OCI-LY3 (cell line): ENCODE measurements around the gene SPON2.

Source experiments
- H2AFZ ChIP-seq: fragments of 200-600, 300-600 bp; shearing (Covaris generic); 2 replicates; pipeline ENCODE4 v1.6.0; 2014; ENCODE audit warnings: antibody characterized with exemption, low read depth, low read length
- H3K27ac ChIP-seq: fragments of 200-600, 300-600 bp; sonication (generic); 2 replicates; pipeline ENCODE4 v1.5.1; 2014; ENCODE audit warnings: mild to moderate bottlenecking, low read length, moderate library complexity, mixed read lengths
- H3K27me3 ChIP-seq: fragments of 200-600, 300-600 bp; sonication (generic); 2 replicates; pipeline ENCODE4 v1.6.1; 2014; ENCODE audit warnings: low read depth, low read length, mixed read lengths
- H3K36me3 ChIP-seq: fragments of 200-600, 300-600 bp; sonication (generic); replicated peaks from 2 replicates; pipeline ENCODE3; 2014; ENCODE audit warnings: low read depth, low read length, mixed read lengths
- H3K4me1 ChIP-seq: fragments of 300-600, 200-600 bp; sonication (generic); 2 replicates; pipeline ENCODE4 v1.6.1; 2014; ENCODE audit warnings: low read length, mixed read lengths
- H3K4me2 ChIP-seq: fragments of 200-600, 300-600 bp; sonication (generic); 2 replicates; pipeline ENCODE4 v1.6.1; 2014; ENCODE audit warnings: low read length, mixed read lengths
- H3K4me3 ChIP-seq: fragments of 300-600, 200-600 bp; sonication (generic); 2 replicates; pipeline ENCODE4 v1.5.1; 2014; ENCODE audit warnings: antibody characterized with exemption, mild to moderate bottlenecking, low read length, moderate library complexity
- H3K79me2 ChIP-seq: fragments of 300-600, 200-600 bp; shearing (Covaris generic); 2 replicates; pipeline ENCODE4 v1.6.1; 2014; ENCODE audit warnings: mild to moderate bottlenecking, low read length, mixed read lengths
- H3K9ac ChIP-seq: fragments of 300-600, 200-600 bp; shearing (Covaris generic); 2 replicates; pipeline ENCODE4 v1.6.0; 2014; ENCODE audit warnings: mild to moderate bottlenecking, low read length, moderate library complexity
- H3K9me3 ChIP-seq: fragments of 200-600, 300-600 bp; shearing (Covaris generic); 2 replicates; pipeline ENCODE4 v1.6.1; 2014; ENCODE audit warnings: low read length, mixed read lengths; ENCODE audit not compliant: insufficient read depth
- H4K20me1 ChIP-seq: fragments of 200-600, 300-600 bp; sonication (generic); 2 replicates; pipeline ENCODE4 v1.6.1; 2016; ENCODE audit warnings: low read length, mixed read lengths; ENCODE audit not compliant: insufficient read depth
- CTCF ChIP-seq: fragments of 200-600, 300-600 bp; sonication (generic); IDR thresholded peaks from 2 replicates; pipeline ENCODE4 v1.5.1; 2014; ENCODE audit warnings: antibody characterized with exemption, low read length, low read depth
- EZH2phosphoT487 ChIP-seq: fragments of 200-600 bp; shearing (Covaris generic); IDR thresholded peaks from 2 replicates; pipeline ENCODE4 v1.6.1; 2018; ENCODE audit warnings: antibody characterized with exemption, mixed run types, low read depth

SPON2 gene

GRCh38 chr4:1150875-1151274 is 21.5 kb downstream of the SPON2 start:
- no peak overlapping the region for H3K4me2 ChIP-seq
- no peak for TF ChIP-seq CTCF
- no peak for TF ChIP-seq EZH2phosphoT487
- H3K9ac ChIP-seq = no peak overlapping the region
- H3K4me1 ChIP-seq = peaks cover 4% of the 10 kb centered on the region; the same call in 1 of the 2 replicates
- H3K27me3 ChIP-seq = peaks cover 21% of the 10 kb centered on the region
- H4K20me1 ChIP-seq = no peaks in the 10 kb centered on the region
- H3K9me3 ChIP-seq = no peaks in the 10 kb centered on the region
- no peak overlapping the region for H3K27ac ChIP-seq
- no peaks in the 10 kb centered on the region for H3K36me3 ChIP-seq
- no peak overlapping the region for H2AFZ ChIP-seq
- no peaks in the 10 kb centered on the region for H3K79me2 ChIP-seq
- H3K4me3 ChIP-seq = no peak overlapping the region

GRCh38 chr4:1139860-1140259 is 32.5 kb downstream of the SPON2 start:
- Histone ChIP-seq H4K20me1 (no peaks in the 10 kb centered on the region), H3K4me2 (no peak overlapping the region), H3K4me1 (0 out of 2 replicates have a peak, but pooled peaks cover 6% of the 10 kb centered on the region), H3K9me3 (no peaks in the 10 kb centered on the region), H3K79me2 (no peaks in the 10 kb centered on the region), H3K27ac (no peak overlapping the region), H2AFZ (no peak overlapping the region), H3K27me3 (peaks cover 27% of the 10 kb centered on the region), H3K36me3 (no peaks in the 10 kb centered on the region), H3K9ac (no peak overlapping the region), H3K4me3 (no peak overlapping the region)
- TF ChIP-seq EZH2phosphoT487 = no peak
- no peak for TF ChIP-seq CTCF

- Histone ChIP-seq H2AFZ (peak overlapping the region; percentile 95), H3K79me2 (no peaks in the 10 kb centered on the region), H3K4me1 (0 out of 2 replicates have a peak, but pooled peaks cover 6% of the 10 kb centered on the region), H3K9me3 (no peaks in the 10 kb centered on the region), H3K27ac (no peak overlapping the region), H3K27me3 (peaks cover 24% of the 10 kb centered on the region), H3K4me2 (peak overlapping the region; percentile 77), H3K9ac (no peak overlapping the region), H4K20me1 (no peaks in the 10 kb centered on the region), H3K36me3 (no peaks in the 10 kb centered on the region), H3K4me3 (peak overlapping the region; percentile 74)
- no peak for TF ChIP-seq CTCF
- TF ChIP-seq EZH2phosphoT487 = no peak
Observed at GRCh38 chr4:1137850-1138249, 34.5 kb downstream of the SPON2 start.

DNA sequence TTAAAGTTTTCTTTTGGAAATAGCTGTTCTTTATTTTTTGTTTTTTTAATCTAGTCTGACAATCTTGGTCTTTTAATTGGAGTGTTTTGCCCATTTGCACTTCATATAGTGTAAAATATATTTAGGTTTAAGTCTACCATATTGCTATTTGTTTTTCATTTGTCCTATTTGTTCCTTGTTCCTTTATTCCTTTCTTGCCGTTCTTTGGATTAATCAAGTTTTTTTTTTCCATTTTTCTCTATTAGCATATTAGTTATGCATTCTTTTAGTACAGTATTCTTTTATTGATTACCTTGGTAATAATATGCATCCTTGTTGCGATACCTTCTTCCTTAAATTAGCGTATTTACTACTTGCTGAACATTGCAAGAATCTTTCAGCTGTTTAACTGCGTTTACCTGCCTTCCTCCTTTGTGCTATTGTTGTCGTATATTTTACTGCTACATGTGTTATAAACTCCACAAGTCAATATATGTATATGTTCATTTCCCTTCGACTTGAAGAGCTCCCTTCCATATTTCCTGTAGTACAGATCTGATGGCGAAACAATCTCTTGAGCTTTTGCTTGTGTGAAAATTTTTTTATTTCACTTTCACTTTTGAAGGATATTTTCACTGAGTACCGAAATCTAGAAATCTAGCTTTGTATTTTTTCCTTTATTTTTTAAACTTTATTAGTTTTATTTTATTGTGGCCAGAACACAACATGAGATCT is 35.2 kb downstream of the SPON2 start:
- Histone ChIP-seq H3K79me2 (no peaks in the 10 kb centered on the region), H3K4me1 (0 out of 2 replicates have a peak, but pooled peaks cover 6% of the 10 kb centered on the region), H3K36me3 (no peaks in the 10 kb centered on the region), H3K27me3 (peaks cover 21% of the 10 kb centered on the region), H2AFZ (peak overlapping the region; percentile 95), H3K4me2 (peak overlapping the region; percentile 77), H3K27ac (no peak overlapping the region), H4K20me1 (no peaks in the 10 kb centered on the region), H3K9me3 (no peaks in the 10 kb centered on the region), H3K9ac (peak overlapping the region; percentile 30), H3K4me3 (peak overlapping the region; percentile 74)
- no peak for TF ChIP-seq CTCF
- no peak for TF ChIP-seq EZH2phosphoT487
